NCI-H146 (cell line): ENCODE data around the gene PRDM15.
A peak's percentile ranks its signal among the peaks of the same experiment; 100 is the strongest.

Experiments used
- DNase-seq: peaks from one replicate; lab custom pipeline; 2025; lab: John Stamatoyannopoulos, UW

Gene PRDM15

DNA sequence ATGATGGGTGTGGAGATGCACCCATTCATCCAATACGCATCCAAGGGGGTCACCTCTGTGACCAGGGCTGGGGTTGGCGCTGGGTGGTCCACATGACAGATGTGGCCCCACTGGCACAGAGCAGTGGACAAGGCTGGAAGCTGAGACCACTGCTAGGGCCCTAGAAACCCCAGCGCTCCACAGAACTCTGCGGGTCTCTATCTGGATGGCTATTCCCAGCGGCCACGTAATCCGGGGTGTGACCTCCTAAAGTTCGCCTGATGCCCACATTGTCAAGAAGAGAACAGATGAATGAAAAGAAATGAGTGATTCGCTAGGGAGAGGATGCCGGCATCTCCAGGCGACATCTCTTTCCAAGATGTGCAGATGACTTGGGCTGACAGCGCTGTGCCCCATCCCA lies 55.2 kb downstream of the PRDM15 start:
- DNase-seq = no peak

DNA sequence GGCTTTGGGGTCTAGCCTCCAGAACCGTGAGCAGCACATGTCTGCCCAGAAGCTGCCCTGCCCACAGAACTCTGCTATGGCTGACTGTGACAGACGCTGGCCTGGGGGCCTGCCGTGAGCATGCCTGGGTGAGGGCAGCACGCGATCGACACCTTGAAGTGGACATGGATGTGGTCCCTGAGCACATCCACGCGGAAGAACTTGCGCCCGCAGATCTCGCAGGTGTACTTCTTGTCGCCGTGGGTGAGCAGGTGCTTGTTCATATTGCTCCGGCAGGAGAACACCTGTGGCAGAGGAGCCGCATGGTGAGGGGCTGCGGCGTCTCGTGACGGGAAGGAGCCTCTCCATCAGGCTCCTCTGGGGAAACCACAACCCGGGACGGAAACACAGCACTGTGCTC lies 56.0 kb downstream of the PRDM15 start:
- DNase-seq = no peak

DNA sequence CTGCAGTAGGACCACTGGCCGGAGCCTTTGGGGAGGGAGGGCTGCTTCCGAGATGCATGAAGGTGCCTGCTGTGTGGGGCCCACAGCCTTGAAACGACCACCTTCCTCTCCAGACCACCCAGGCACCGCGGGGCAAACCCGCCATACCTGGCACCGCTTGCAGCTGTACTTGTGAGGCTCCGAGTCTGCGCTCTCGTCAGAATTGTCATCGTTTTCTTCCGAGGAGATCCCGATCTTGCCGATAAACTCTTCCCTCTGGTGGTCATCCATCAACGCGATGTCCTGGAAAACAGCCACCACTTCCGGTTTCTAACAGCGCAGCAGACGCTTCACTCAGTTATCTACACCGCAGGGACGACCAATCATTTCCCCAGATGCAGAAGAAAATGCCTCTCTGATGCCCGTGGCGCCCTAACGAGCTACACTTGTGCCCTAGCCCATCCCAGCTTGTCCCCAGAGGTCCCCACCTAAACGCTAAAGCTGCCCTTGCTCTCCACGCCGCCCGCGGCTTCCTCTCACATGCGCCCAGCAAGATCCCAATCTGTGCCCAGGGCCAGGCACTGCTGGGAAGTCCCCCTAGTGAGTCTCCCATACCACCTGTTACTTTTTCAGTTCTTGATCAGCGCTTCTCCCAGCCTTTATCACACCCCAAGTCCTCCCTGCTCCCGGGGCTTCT lies 57.2 kb downstream of the PRDM15 start:
- no peak for DNase-seq

DNA sequence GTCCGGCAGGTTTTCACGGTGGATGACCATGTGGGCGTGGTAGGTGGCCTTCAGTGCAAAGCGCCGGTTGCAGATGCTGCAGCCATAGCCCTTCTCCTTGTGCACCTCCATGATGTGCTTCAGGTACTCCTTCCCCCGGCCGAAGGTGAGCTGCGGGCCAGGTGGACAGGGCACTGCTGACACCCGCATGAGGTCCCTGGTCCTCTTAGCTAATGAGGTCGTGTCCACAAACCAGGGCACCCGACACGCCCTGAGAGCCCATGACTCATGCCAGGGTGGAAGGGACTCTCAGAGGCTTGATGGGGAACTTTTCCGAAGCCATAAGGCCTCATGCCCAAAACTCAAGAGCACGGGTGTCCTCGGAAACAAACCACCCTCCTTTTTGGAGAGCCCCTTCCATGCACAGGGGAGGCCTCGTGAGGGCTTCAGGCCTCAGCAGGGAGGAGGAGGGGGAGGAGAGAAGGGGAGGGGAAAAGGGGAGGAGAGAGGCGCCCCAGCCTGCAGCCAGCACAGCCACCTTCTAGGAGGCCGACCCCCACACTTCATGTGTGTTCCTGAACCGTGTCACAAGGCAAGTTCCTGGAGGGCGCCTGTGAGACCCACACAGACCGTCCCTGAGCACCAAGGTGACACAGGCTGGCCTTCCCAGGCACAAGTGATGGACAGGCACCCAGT lies 57.9 kb downstream of the PRDM15 start:
- DNase-seq = no peak

DNA sequence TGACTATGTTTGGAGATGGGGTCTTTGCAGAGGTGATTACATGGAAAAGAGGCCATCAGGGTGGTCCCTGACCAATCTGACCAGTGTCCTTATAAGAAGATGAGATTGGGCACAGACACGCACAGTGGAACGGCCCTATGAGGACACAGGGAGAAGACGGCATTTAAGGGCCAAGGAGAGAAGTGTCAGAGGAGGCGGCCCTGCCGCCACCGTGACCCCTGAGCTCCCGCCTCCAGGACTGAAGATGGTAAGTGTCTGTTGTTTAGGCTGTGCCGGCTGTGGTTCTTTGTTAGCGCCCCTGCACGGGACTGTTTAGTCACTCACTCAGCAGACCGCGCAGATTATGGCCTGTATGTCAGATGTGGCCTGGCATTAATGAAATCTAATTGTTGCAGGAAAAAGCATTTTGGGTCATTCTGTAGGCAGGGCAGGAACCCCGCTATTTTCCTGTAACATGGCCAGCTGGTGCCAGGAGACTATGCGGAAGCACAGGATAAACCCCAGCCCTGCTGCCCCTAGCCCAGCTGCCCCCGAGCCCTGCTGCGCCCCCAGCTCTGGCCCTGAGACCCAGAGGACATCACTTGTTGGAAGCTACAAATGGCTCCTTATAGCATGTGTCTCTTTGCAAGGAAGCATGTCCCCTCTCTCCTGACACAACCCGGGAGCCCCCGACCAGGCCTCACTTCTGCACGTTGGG lies 58.6 kb downstream of the PRDM15 start:
- no peak for DNase-seq

DNA sequence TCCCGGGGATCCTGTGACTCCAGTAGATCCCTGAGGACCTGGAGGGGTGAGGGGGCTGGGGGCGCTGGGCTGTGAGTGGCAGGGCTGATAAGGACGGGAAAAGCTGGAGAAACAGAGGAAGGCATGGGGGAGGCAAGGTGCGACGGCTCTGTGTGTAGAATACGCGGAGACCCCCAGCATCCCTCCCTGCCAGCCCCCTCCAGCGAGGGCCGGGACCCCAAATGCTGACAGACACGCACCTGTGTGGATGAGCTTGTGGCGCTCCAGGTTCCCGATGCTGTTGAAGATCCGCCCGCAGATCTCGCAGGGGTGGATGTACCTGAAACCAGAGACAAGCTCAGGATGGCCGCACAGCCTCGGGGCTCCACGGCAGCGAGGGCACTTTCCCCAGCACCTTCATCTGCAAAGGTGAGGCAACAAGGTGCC lies 59.3 kb downstream of the PRDM15 start:
- no peak for DNase-seq

DNA sequence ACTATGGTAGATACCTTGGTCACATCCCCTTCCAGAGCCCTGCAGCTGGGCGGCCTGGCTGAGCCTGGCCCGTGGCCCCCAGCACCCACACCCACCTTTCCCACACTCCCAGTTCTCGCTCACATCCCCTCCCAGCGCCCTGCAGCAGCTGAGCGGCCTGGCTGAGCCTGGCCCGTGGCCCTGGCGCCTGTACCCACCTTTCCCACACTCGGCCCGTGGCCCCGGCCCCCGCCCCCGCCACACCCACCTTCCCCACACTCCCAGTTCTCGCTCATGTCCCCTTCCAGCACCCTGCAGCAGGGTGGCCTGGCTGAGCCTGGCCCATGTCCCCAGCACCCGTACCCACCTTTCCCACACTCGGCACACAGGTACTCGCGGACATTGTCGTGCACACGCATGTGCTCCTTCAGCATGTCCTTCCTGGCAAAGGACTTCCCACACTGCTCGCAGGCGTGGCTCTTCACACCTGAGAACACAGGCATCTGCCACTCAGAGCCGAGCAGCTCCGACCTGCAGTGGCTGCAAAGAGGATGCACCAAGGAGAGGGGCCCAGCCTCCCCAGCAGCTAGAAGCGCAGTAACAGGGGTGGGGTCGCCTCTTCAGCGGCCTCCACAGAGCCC lies 59.8 kb downstream of the PRDM15 start:
- DNase-seq = no peak

DNA sequence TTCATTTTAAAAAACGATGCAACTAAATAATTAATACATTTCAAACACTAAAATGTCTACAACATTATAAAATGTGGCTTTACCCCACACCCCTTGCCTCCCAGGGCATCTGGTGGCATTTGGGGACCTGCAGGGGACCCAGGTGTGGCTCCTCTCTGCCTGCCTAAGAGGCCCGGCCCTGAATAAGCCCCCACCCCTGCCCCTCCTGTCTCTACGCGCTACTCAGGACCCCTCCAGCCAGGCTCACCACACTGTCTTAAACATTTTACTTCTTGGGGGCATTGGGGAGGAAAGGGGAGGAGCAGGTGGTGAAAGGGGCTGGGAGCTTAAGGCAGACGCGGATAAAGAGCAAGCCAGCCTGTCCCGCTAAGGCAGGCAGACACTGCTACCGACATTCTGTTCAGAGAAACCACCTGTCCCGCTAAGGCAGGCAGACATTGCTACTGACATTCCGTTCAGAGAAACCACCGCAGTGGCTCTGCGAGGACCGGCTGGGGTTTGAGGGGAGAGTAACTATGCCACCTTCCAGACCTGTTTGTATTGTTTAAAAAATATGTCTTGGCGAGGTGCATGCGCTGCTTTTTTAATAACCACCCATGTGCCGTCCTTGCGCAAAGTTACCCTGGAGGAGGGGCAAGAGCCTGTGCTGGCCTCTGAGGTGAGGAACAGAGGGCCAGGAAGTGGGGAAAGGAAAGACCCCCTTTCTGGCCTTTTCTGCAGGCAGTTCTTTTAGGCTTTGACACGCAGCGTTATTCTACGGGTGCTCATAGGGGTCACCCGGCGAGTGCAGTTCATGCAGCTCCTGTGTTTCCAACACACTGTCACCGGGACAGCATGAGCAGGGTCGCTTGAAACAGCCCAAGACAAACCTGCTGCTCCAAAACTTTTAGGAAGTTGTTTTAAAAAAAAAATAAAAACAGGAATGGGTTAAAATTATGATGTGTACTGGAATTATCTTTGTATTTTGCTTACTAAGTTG lies 61.0 kb downstream of the PRDM15 start:
- DNase-seq = no peak

DNA sequence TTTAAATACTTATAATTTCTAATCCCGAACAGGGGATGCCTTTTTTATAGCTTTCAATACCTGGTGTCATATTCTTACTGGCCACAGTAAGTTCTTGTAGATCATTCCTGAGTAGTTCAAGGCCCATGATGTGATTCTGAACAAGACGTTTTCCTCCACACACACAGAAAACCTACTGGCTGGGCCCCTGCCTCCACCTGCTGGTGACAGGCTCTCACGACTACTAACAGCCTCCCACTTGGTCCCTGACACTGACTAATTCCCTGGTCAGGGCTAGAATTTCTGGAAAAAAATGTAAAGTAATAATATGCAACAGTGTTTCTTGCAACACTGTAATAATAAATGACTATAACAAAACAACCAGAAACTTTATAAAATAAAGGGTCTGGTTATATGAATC lies 61.9 kb downstream of the PRDM15 start:
- peak; percentile 41 for DNase-seq

DNA sequence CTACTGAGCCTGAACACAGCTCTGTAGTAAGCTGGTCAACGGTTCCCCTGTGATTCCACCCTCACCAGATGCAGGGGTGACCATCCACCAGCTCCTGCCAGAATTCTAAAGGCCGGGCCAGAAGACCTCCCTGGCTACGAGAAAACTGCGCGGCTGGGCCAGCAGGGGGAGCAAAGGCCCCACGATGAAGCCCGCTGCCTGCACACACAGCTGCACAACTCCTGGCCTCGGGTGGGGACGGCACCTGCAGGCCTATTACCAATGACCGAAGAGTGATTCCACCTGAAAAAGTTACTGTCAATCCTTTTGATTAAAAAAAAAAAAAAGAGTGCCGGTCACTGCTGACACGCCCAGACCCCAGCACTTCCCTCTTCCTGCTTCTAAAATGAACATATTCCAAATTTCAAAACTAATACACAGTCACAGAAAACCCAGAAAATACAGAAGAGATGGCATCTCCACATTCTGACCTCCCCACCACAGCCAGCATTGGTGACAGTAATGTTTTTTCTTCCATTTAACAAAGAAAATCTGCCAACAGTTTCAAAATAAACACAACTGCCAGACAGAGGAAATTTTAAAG lies 62.5 kb downstream of the PRDM15 start:
- peak; percentile 24 for DNase-seq

DNA sequence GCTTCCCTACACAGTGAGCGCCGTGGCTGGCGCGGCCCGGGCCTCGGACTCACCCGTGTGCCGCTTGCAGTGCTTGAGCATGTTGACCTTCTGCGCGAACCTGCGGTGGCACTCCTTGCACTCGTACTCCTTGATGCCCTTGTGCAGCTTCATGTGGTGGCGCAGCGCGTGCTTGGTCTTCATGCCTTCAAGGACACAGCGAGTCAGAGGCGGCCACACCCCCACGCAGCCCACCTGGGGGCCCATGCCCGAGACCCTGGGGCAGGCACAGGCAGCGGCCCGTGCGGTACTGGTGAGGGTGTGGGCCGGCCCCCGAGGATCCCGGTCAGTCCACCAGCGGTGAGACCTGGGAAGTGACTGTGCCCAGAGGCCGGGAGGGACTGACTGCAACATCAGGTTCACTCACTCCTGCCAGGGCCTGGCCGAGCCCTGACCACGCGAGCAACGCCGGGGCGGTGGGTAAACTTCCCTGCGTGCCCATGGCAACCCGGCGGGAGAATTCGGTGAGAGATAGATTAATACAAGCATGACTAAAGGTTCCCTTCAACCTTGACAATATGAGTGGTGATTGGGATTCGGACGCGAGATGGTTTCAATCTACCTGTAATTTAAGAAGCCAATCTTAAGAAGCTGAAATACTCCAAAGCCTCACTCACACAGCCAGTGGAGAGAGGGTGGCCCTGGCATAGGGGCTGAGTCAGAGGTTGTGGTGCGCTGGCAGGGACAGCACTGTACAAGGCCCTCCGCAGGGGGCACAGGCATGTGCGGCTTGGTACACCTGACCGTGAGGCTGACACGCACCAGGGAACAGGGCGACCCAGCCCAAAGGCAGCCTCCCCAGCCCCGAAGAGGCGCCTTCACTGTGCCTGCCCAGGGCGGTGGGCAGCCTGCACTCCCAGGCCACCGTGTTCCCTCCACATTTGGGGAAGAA lies 63.2 kb downstream of the PRDM15 start:
- no peak for DNase-seq

DNA sequence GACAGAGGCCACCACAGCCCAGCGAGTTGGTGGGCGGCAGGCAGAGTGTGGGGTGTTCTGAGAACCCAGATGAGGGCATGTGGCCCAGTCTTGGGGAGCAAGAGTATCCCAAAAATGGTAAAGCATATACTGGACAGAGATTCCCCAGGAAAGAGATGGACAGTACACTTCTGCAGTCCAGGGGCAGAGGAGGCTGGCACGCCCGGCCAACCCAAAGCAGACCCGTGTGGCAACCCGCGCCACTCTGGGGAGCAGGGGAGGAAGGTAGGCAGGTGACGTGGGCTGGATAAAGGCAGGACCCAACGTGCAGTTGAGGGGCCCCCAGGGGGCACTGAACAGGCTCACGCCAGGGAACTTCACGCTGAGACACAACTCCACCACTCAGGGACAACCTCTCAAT lies 65.9 kb downstream of the PRDM15 start:
- DNase-seq = no peak

DNA sequence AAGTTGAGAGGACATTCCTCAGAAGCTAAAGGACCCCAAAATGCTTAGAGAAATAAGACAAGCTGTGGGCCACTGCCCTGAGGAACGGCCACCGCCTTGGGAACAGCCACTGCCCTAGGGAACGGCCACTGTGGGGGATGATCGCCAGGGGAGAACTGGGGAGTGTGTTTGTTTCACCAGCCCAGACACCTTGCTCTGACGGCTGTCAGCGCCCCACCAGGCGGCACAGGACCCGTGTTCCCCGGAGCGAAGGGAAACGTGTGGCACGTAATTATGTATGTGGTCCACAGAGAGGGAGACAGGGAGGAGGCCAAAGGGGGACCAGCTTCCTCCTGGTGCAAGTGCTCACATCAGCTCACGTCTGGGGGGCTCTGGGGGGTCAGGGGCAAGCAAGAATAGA lies 66.5 kb downstream of the PRDM15 start:
- DNase-seq = no peak

DNA sequence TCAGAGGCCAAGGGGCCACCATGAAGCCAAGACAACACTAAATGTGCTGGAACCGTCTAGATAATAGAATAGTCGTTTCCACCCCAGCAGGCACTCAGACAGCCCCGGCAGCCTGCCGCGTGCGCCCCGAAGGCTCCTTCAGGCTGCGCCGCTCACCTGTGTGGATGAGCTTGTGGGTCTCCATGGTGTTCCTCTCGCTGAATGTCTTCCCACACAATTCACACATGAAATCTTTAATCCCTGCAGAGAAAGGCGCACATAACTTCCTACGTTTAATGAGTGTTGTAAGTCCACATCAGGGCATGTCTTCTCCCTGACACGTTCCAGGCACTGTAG lies 68.6 kb downstream of the PRDM15 start:
- DNase-seq = no peak

DNA sequence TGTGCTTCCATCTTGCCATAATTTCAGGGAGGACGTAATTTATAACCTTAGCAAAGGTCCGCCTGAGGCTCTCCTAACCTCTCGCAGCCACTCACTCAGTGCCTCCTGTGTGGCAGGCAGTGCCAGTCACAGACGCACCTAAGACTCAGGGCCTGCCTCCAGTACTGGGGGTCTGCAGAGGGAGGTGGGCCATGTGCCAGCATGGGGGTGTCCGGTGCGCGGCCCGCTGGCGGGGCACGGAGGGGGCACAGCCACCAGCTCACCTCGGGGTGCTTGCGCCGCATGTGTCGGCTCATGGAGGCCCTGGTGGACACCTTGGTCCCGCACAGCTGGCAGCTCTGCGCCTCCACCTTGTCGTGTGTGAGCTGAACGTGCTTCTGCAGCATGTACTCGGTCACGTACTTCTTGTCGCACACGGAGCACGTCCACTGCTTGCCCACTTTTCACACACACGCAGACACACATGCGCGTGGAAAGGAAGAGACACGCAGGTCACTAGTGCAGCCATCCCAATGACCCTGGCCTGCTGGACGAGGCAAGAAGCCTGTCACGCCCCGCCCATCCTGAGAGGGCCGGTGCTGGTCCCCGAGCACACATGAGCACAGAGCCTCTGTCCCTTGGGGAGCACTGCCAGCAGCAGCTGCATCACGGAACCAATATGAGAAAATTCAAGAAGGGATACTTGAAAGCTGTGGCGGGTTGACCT lies 69.1 kb downstream of the PRDM15 start:
- DNase-seq = no peak

DNA sequence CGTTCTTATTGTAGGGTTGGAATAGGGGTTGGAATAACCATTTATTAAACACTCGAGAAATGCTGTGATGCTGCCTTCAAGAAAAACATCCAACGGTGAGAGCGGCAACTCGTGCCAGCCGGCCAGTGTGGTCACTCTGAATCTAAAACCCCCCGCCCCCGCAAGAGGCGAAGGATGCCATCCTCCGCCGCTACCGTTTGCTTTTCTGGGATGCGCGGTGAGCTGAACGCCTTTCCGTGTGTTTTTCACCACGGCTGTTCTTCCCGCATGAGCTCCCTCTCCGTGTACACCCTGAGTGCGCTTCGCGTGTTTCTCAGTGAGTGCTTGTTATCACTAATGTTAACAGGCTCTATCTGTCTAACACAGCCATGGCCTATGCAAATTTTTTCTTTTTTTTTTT lies 70.3 kb downstream of the PRDM15 start:
- no peak for DNase-seq

DNA sequence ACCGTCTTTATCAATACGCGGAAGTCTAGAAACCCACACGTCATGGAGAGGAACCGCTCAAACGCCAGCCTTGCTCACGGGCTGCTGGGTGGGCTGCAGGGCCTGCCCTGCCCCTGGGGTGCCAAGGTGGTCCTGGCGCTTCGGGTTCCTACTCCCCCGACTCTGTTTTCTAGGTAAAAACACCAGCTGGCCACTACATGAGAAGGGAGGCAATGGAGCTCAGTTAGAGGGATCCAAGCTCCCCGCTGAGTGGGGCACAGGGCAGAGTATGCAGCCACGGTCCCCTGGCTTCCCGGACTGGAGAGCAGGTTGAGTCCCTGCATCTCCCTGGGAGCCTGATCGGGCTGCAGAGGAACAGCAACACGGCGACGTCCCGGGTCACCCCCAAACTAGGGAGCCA lies 71.0 kb downstream of the PRDM15 start:
- DNase-seq = no peak

DNA sequence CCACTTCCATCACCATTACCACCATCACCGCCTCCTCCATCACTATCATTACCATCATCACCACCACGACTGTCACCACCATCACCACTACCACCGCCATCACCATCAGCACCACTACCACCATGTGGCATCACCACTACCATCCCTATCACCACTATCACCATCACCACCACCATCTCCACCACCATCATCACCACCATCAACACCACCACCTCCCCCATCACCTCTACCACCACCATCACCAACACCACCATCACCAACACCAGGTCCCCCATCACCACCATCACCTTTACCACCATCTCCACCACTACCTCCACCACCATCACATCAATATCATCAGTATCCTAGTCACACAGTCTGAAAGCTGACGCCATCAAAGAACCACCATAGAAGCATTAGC lies 72.4 kb downstream of the PRDM15 start:
- DNase-seq = no peak

DNA sequence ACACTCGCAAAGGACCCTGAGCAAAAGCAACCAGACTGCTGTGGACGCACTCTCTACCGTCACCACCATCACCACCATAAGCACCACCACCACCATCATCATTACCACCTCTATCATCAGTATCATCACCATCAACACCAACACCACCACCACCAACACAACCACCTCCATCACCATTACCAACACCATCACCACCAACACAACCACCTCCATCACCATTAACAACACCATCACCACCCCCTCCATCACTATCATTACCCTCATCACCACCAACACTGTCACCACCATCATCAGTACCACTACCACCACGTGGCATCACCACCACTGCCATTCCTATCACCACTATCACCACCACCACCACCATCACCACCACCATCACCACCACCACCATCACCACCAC lies 73.5 kb downstream of the PRDM15 start:
- no peak for DNase-seq

DNA sequence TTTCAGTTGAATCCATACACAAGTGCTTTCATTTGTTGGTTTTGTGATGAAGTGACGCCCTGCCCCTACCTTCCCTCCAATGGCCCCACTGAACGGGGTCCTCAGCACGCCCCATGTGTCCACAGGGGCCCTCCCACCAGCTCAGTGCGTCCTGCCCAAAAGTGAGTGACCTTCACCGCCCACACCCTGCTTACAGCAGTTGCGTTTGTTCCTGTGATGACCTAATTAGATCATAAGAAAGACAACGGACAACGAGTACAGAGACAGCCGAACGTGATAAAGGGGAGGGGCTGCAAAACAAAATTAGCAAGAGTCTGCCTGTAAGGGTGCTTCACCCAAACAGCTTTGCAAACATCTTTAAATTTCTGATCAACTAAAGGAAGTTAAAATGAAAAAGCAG lies 74.1 kb downstream of the PRDM15 start:
- DNase-seq = no peak
